GM12892 (cell line): ENCODE data around the gene FCRL3.

Source experiments
- POLR2A ChIP-seq: IDR thresholded peaks from 2 replicates; pipeline ENCODE4 v1.6.1; 2011; ENCODE audit warnings: low read depth, low read length, control low read depth
- TAF1 ChIP-seq: IDR thresholded peaks from 2 replicates; pipeline ENCODE4 v1.6.1; 2011; ENCODE audit warnings: low read depth, mild to moderate bottlenecking, control low read depth, low read length, borderline replicate concordance

DNA sequence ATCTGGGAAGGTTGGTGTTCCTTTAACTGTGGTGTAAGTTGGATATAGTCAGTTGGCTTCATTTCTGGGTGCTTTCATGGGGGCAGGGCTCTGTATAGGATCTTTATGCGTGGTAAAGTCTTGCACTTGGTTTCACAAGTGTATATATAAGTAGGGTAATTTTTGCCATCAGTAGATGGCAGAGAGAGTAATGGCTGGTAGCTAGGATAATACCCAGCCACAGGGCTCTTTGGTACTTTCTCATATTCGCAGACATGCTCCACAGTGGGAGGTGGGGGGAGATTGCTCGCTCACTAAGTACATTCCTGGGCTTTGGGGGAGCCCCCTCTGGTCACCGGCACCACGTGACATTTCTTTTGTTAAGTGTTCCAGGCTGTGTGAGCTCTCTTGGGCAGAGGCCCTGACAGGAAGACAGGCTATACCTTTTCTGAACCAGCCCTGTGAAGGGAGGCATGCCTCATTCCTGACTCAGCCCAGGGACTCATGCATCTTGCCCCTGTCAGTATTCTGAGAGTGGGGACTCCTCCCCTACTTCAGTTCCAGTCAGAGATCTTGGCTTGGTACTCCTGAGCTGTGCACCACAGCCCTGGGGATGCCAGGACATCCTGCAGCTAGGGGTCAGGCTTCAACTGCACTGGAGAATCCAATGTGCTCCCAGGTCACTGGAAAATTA is 38.8 kb upstream of the FCRL3 start:
- TF ChIP-seq POLR2A (no peak), TAF1 (no peak)
